PFSK-1 (cell line): Measurements from ENCODE around the gene PAK1.

Source experiments
- FOXP2 ChIP-seq: optimal IDR thresholded peaks from 2 replicates; pipeline ENCODE3; 2011; ENCODE audit warnings: borderline replicate concordance, control low read depth, inconsistent platforms; ENCODE audit not compliant: insufficient read depth; ENCODE audit errors: extremely low read length, extremely low read depth
- POLR2AphosphoS5 ChIP-seq: IDR thresholded peaks from 2 replicates; pipeline ENCODE4 v1.6.1; 2012; ENCODE audit warnings: low read depth, mild to moderate bottlenecking, control low read depth, low read length, moderate library complexity
- REST ChIP-seq, 2 experiments: IDR thresholded peaks; 2 replicates each; pipeline versions ENCODE4 v1.6.1 to v1.8.0; 2011 to 2012; ENCODE audit warnings: low read depth in 2 of 2, low read length in 2 of 2, control low read depth in 1 of 2, inconsistent platforms in 1 of 2, mild to moderate bottlenecking in 1 of 2, moderate library complexity in 1 of 2; ENCODE audit not compliant: insufficient read depth in 1 of 2
- SIN3A ChIP-seq: IDR thresholded peaks from 2 replicates; pipeline ENCODE4 v1.6.1; 2012; ENCODE audit warnings: mild to moderate bottlenecking, low read length, moderate library complexity, borderline replicate concordance; ENCODE audit not compliant: insufficient read depth
- TAF1 ChIP-seq: IDR thresholded peaks from 2 replicates; pipeline ENCODE4 v1.6.1; 2012; ENCODE audit warnings: low read length, control low read depth, borderline replicate concordance; ENCODE audit not compliant: insufficient read depth

Gene PAK1

GRCh38 chr11:77421041-77421723 is 52.7 kb downstream of the PAK1 start:
- TF ChIP-seq FOXP2 (no peak), POLR2AphosphoS5 (no peak), SIN3A (no peak), REST (IDR thresholded peaks at IDR 0.05; ENCODE audit: insufficient read depth in 1 of 2, low read depth in 2 of 2, low read length in 2 of 2) (no peak), TAF1 (no peak)

GRCh38 chr11:77418971-77419597 is 54.8 kb downstream of the PAK1 start:
- TF ChIP-seq TAF1 (no peak), FOXP2 (no peak), POLR2AphosphoS5 (no peak), SIN3A (no peak), REST (IDR thresholded peaks at IDR 0.05; ENCODE audit: insufficient read depth in 1 of 2, low read depth in 2 of 2, low read length in 2 of 2) (no peak)

- TF ChIP-seq TAF1: no peak
- TF ChIP-seq POLR2AphosphoS5: no peak
- no peak for TF ChIP-seq FOXP2
- TF ChIP-seq SIN3A: no peak
- no peak for TF ChIP-seq REST (IDR thresholded peaks at IDR 0.05; ENCODE audit: insufficient read depth in 1 of 2, low read depth in 2 of 2, low read length in 2 of 2)
Measured at GRCh38 chr11:77418155-77418970, 55.5 kb downstream of the PAK1 start.

GRCh38 chr11:77416357-77416756 is 57.5 kb downstream of the PAK1 start:
- TF ChIP-seq REST (IDR thresholded peaks at IDR 0.05; ENCODE audit: insufficient read depth in 1 of 2, low read depth in 2 of 2, low read length in 2 of 2) (no peak), POLR2AphosphoS5 (no peak), FOXP2 (no peak), TAF1 (no peak), SIN3A (no peak)
